Fibroblast of skin of right biceps (primary cell): Measurements from ENCODE around the gene FMO1.

ENCODE experiments used
- DNase-seq: peaks from one replicate; pipeline ENCODE4 v3.0.0-alpha.2; 2013

Gene FMO1

DNA sequence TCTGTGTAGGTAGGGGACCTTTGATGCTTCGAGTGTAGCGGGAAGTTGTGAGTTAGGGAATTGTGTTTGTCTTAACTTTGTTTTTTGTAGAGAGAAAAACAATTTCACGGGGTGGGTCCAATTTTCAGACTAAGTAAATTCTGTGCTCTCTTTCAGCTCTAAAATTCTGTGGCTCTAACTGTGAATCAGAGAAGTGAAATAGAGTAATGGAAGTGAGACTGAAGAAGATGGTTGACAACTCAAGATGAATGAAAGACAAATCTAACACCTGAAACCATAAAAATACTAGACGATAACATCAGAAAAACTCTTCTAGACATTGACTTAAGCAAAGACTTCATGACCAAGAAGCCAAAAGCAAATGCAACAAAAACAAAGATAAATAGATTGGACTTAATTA is 4.4 kb upstream of the FMO1 start:
- DNase-seq, result no peak

DNA sequence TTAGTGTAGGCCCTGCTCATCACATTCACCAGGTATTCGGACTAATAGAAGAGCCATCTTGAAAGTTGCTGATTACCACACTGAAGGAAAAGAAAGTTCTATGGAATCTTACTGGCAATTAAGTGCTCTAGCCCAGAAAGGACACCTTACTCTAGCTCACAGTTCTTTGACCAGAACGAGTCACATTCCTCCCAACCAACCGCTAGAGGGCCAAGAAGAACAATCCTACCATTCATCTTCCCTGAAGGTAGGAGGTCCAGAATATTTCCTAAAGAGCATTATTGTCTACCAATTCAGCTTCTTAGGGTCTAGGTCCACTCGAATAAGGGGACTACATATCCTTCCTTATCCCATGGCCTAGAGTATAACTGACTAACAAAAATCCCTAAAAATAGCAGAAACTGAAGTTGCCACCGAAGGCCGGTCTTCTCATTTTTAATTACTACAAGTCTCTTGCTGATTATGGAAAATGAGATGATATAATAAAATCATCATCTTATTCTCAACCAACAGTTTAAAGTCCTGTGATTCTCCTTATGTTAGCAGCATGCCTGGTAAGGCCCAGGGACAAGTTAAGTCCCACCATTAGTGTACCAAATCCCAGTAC is 2.7 kb upstream of the FMO1 start:
- peak; percentile 45 for DNase-seq

DNA sequence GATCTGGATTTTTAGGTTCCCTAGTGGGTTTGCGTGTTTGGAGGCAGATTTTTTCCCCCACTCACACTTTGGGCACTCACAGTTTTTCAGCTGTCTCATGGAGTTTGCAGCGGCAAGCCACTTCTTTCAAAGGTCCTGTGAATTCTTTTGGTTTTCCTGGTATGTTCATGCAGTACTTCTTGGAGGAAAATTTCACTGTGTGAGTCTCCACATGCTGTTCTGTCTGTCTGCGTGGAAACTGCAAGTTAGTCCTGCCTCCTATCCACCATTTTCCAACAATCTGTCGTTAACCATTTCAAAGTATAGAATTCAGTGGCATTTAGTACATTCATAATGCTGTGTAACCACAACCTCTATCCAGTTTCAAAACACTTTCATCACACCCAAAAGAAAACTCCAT is 793 bp upstream of the FMO1 start:
- peak; percentile 36 for DNase-seq

DNA sequence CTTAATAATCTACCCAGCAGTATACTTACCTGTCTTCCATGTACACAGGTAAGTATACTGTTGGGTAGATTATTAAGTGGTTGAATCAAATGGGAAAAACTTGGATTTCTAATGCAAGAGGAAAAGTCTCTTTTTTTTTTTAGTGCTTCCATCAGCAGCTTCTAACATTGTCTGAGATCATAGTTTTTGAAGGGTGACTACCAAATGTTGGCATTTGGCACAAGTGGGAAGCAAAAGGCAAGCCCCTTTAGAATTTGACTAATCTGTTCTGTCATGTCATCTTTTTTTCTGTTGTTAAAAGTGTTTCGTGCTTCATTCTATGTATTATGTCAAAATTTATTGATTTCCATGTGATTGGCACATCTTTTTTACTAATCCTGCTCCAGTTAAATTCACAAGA is 547 bp downstream of the FMO1 start:
- no peak for DNase-seq

DNA sequence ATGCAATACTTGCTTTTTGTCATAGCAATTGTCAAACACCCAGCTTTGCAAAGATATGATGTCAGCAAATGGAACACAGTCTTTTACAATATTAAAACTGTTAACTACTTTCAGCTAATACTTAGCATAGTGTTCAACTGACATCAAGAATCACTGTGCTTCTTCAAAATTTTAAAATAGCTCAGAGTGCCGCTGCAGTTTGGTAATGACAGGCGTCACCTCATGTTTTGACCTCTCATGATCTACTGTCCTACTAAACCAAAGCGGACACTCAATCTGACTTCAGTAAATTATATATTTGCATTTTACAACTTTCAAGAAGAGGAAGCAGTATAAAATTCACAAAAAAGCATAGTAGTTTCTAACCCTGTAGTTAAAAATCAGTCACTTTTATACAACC is 2.0 kb downstream of the FMO1 start:
- DNase-seq, result no peak

DNA sequence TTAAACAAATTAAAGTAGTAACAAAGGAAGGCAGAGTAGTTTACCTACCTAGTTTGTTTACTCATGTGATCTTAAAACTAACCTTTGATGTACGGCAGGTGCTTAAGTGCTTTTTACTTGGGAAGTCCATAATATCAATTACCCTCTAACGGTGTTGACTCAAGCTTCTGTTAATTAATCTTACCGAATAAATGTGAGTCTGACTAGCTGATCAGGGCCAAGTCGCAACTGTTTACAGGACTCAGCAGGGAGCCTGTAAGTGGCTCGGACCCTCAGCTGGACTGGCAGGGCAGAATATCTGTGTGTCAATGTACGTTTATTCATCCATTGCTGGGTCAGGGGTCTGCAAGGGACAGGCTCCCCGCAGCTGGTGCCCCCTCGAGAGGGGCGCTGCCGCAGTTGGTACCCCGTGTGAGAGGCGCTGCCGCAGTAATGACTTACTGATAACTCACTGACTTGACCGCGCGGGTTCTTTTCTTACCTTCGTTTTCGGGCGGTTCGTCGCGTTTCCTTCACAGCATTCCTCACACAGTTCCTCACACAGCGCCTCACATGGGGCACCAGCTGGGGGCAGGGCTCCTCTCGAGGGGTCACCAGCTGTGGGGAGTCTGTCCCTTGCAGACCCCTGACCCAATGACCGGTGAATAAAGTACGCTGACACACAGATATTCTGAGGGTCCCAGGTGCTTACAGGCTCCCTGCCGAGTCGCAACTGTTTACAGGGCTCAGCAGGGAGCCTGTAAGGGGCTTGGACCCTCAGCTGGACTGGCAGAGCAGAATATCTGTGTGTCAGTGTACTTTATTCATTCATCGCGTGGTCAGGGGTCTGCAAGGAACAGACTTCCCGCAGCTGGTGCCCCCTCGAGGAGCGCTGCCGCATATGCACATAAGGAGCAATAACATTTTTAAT is 3.0 kb downstream of the FMO1 start:
- DNase-seq, result peak; percentile 51

DNA sequence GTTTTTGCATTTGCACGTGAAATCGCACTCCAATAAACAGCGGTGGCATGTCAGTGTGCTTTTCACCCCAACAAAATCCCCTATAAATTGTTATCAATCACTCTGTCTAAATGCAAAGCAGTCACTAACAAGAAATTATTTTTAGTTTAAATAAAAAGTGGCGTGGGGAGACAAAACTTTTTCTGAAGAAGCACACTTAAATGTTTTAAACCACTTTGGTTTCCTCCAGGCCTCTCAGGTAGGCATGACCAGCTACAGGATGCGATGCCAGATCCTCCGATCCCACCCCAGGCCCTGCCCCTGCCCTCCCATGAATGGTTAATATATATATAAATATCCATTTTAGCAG is 3.6 kb downstream of the FMO1 start:
- DNase-seq, result no peak

DNA sequence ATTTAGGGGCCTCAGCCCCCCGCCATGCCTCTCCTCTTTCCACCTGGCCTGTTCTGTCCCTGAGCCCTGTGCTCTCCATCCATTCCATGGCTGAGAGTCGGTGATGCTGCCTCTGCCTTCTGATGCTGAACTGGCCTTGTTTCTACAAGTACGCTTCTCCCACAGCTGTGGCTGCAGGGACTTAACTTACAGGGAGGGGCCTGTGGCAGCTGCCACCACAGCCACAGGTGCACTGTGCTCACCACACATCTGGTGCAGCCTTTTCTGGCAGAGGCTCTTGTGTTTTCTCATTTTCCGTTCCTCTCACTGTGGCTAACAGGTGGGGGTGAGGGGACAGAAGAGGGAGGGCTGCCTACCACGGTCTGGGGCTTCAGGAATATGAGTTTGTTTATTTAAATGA is 4.2 kb downstream of the FMO1 start:
- DNase-seq, result no peak

DNA sequence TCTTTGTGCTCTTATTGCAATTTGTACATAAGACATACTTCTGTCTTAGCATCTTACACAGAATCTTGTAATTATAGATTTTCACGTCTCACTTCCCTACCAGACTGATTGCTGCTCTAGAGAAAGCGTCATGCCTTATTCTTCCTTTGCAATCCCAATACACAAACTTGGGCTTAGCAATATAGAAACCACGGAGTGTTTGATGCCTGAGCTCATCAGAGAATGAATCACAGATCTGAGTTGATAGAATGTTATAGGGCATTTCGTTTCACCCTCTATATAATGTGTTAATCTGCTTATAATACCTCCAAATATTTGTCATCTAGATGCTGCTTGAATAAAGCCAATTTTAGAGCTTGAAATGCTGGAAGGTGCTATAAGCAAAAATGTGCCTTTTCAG is 6.6 kb downstream of the FMO1 start:
- peak; percentile 79 for DNase-seq

DNA sequence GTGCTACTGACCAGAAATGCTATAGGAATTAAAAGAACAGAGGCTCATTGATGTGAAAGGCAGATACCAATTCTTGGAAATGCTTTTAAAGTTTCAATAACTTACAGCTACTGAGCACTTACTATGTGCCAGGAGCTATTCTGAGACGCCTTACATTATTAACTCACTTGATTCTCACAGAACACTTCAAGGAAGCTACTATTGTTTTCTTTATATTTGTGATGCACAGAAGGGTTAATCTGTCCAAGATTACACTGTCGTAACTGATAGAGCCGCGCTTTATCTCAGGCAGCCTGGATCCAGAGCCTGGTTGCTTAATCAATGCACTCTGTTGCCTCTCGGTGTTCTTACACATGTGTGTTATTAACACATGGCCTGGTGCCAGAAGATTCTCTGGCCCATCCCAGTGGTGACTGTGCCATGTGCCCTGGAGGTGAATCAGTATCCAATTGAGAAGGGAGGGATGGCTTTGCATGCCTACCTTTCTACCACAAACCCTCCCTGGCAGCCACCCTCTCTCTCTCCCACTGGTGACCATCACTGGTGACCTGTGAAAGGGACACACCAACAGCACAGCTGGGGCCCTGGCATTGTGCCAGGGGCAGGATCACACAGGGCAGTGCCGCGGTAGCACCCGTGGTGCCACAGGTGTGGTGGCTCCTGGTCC is 8.8 kb downstream of the FMO1 start:
- DNase-seq, result peak; percentile 73

DNA sequence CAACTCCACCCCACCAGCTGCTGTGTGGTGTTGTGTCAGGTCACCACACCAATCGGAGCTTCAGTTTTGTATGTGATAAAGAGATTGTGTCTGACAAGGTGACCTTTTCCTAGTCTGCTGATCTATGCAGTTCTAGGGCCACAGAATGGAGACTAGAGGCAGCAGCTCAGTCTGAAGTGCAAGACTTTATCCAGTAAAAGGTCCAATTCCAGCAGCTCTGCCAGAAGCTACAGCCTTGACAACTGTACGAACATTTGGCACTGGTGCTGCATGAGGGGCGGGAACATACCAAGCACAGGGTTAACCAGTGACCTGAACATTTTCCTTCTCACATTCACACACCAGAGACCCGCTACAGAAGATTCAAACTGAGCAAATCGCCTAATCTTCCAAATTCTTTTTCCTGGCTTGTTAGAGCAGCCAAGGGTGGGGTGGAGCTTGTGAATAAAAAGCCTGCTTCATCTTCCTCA is 9.3 kb downstream of the FMO1 start:
- no peak for DNase-seq

DNA sequence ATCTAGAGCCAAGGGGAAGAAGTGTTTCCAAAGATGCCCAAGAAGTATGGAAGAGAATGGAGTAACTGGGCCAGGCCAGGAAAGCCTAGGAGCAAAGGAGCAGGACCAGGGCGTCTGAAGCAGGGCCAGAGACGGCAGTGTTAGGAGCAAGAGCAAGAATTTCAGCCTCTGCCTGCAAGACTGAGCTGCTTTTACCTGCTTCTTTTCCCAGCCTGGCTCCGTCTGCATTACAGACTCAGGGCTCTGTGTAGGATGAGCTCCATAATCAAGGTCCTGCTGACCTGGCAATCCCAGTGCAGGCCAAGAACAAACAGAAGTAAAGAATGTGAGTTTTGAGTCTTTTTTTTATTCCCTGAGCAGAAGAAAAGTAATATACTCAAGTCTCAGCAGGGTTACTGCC is 10.1 kb downstream of the FMO1 start:
- no peak for DNase-seq

DNA sequence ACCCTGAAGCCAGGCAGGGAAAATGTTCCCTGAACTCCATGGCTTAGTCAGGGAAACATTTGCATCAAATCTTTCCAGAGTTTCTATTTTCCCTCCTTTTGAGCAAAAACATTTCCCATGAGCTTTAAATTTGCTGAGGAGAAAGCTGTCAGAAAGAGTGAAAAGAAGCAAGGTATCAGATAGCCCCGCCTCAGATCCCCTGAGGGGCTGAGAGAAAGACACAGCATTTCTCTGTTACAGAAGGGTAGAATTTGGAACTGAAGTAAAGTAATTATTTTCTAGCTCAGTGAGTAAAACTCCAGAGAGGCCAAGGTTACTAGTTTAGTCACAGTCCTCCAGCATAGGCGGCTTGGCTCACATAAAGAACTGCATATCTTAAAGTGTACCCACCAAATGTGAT is 10.6 kb downstream of the FMO1 start:
- no peak for DNase-seq

DNA sequence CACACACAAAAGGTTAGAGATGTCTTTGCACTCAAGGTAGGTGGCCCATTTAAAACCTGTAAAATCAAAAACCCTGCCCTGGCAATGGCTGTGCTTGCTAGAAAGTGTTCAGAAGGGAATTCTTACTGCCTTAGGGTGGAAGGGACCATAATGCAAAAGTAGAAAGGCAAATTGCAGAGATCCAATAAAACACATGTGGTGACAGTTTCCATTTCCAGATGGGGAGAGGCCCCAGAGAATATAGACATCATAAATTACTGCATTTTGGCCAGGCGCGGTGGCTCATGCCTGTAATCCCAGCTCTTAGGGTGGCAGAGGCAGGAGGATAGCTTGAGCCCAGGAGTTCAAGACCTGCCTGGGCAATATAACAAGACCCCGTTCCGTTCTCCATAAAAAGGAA is 13.0 kb downstream of the FMO1 start:
- no peak for DNase-seq

DNA sequence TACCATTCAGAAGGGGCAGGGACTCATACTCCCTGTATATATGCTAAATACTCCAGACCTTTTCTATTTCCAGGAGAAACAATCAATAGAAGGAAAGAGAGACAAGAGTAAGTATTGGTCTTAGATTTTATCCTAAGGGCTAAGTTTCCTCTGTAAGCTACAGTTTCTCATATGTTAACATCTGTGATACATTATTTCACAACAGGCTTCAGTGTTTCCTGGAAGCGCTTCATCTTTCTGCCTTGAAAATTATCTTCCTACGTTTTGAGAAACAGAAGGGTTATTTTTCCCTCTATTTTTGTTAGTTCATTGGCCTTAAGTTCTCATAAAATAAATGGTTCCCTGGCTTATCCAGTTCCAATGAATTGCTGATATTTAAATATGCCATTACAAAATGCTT is 15.6 kb downstream of the FMO1 start:
- no peak for DNase-seq

DNA sequence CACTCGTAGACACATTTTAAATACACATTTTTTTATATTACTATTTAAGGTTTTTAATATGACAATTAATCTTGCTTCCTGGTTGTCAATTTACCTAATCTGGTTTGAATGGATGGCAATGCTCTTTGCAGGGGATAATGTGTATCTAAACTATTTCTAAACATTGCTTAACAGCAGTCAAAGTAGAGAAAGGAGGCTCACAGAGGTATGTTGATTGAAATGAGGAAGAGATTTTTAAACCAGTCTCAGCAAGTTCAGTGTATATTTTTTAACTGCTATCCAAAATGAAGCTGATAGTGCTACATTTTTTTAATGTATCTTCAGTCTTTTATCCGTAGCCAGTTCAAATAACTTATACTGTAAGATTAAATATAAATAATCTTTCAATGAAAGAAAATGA is 17.4 kb downstream of the FMO1 start:
- no peak for DNase-seq

DNA sequence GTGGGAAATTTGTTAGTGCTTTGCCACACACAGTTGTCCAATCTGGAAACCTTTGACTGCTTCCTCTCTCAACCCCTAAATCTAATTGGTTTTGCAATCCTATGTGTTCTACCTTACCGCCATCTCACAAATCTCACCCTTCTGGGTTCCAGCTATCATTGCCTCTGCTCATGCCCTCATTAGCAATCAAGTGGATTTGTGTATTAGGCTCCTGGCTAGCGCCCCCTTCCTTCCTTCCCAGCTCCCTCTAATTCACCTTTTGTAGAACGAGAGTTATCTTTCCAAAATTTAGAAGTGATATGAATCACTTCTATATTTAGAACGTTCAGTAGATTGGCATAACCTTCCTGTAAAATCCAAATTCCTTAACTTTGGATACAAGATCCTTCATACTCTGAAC is 18.6 kb downstream of the FMO1 start:
- DNase-seq, result no peak

DNA sequence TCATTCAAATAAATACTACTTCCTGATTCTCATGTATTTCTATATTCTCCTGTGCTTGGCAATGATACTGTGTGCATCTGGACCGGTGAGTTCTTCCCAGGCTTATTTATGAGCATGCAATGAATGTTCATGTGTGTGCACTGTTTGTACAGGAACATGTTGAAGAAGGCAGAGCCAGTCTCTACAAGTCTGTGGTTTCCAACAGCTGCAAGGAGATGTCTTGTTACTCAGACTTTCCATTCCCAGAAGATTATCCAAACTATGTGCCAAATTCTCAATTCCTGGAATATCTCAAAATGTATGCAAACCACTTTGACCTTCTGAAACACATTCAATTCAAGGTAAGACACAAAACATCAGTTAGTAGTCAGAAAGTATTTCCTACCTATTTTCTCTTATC is 19.1 kb downstream of the FMO1 start:
- peak; percentile 83 for DNase-seq

DNA sequence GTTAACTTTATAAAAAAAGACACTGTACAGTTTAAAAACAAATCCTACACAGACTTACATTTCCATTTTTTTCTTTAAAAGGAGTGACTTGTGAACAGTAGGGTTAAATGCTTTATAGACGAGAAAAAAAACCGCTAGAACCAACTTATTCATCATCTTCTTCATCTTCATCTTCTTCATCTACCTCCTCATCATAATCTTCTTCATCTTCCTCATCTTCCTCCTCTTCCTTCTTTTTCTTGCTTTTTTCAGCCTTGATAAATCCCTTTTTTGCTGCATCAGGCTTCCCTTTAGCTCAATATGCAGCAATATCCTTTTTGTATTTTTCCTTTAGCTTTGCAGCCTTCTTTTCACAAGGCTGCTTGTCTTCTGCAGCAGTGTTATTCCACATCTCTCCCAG is 22.5 kb downstream of the FMO1 start:
- no peak for DNase-seq

DNA sequence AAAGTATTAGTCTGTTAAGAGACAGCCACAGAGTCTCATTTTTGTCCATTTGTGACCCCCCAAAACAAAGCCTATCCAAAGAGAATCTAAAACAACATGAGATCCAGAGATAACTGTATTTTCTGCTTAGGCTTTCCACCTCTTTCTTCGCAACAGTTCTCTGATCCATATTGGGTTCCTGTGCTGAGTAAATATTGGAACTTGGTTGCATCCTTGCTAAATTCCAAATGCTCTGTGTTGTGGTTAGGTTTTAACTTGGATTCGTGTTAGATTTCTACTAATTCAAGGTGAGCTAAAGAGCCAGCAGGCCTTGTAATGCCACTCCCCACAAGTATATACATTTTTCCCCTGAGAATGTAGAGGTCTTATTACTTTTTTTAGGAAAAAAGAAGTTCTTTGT is 29.2 kb downstream of the FMO1 start:
- DNase-seq, result no peak

DNA sequence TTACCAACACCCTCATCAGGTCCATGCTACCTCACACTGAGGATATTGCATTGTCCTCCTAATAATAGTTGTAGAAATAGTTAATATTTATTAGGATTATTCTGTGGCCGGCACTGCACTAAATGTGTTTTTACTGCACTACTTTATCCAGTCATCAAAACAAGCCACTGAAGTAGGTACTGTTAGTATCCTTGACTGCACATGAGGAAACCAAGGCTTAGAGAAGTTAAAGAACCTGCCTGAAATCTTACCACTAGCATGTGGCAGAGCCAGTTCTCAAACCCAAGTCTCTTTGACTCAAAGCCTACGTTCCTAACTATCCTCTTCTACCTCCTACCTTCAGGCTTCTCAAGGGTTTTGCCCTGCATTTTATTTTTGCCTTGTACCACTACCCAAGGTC is 30.9 kb downstream of the FMO1 start:
- no peak for DNase-seq

DNA sequence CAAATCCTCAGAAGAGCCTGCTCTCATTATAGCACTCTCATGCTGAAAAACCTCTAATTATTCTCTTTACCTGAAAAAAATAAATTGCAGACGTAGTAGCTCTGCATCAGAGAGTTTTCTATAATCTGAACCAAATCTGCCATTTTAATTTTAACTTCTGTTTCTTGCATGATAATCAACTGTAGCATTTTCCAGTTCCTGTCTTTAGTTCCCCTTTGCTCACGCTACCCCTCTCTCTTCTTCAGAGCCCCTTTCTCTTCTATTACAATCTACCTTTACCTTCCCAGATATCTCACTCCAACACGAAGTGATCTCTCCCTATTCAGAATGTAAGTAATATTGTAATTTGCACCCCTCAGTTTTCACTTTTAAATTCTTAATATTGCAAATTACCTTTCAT is 31.4 kb downstream of the FMO1 start:
- no peak for DNase-seq

DNA sequence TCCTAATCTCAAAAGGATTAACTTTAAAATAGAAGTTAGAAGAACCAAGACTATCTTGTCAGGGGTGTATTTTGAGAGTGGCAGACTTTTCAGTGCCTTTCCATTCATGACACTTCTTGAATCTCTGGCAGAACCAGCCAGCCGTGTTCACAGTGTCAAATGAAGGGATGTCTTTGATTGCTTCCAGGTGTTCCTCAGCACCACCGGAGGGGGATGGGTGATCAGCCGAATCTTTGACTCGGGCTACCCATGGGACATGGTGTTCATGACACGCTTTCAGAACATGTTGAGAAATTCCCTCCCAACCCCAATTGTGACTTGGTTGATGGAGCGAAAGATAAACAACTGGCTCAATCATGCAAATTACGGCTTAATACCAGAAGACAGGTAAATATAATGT is 32.3 kb downstream of the FMO1 start:
- DNase-seq, result no peak

DNA sequence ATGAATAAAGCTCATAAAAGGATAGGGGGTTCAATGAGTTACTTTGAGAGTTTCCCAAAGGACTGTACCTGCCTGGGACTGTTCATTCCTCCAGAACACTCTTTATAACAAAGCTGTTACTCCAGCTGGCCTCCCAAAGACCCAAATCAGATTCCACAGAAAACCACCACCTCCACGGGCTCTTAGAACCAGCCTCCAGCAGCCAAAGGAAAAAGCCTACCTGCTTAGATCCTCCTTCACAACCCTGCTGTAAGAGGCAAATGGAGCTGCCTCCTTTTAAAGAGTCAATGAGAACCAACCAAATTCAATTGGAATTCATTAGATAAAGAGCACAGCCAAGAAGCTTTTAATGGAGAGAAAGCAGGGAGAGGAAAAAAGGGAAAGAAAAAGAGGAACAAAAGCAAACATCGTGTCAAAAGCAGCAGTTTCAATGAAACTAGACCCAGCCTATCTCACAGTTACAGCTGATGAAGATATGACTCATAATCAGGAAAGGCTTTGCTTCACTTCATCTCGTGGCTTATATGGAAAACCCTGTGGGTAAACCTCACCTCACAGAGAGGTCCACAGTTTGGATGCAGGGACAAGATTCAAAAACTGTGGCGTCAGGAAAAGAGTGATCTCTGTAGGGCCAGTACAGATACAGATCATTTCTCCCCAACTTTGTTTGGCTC is 37.9 kb downstream of the FMO1 start:
- DNase-seq, result peak; percentile 35
